ENCODE results near the gene RNF213.

RNF213 gene

GRCh38 chr17:80339731-80340456 is 79.2 kb downstream of the RNF213 start:
- Histone ChIP-seq H2BK120ac (ENCODE audit: low read depth, low read length) (no peak overlapping the region), H3K36me3 (ENCODE audit: control insufficient read depth in 1 of 2, insufficient read depth in 2 of 2, low read depth in 1 of 2, low read length in 2 of 2) (peaks cover 67 to 93% of the 10 kb centered on the region in 2 experiments), H3K9me3 (ENCODE audit: control insufficient read depth, low read length) (no peaks in the 10 kb centered on the region), H3K4me1 (ENCODE audit: control insufficient read depth, insufficient read depth, low read depth, low read length) (no peaks in the 10 kb centered on the region), H3K9ac (ENCODE audit: low read length) (no peak overlapping the region), H3K27me3 (ENCODE audit: control insufficient read depth in 1 of 2, insufficient read depth in 1 of 2, low read length in 2 of 2) (no peaks in the 10 kb centered on the region), H3K79me1 (replicated peaks; ENCODE audit: low read length, poor library complexity, severe bottlenecking) (peaks cover 7% of the 10 kb centered on the region), H2BK12ac (ENCODE audit: low read length in 2 of 2) (no peak overlapping the region), H2AK5ac (ENCODE audit: low read length, severe bottlenecking) (no peak overlapping the region), H2AFZ (ENCODE audit: low read depth, low read length) (no peak overlapping the region), H4K8ac (ENCODE audit: low read length) (no peak overlapping the region), H3K4me2 (ENCODE audit: low read length, poor library complexity, severe bottlenecking) (no peak overlapping the region), H4K91ac (ENCODE audit: low read length) (no peak overlapping the region), H3K14ac (ENCODE audit: low read length in 2 of 2) (no peak overlapping the region), H2BK5ac (ENCODE audit: low read depth, low read length, poor library complexity, severe bottlenecking) (no peak overlapping the region), H3K23ac (ENCODE audit: low read length in 2 of 2) (no peak overlapping the region), H3K27ac (ENCODE audit: low read length, poor library complexity, severe bottlenecking) (no peak overlapping the region), H3K4me3 (ENCODE audit: insufficient read depth in 1 of 2, low read depth in 1 of 2, low read length in 2 of 2) (no peak overlapping the region), H2BK15ac (ENCODE audit: low read depth, poor library complexity, severe bottlenecking) (no peak overlapping the region), H3K4ac (ENCODE audit: low read depth in 1 of 2, low read length in 2 of 2) (no peak overlapping the region), H3K18ac (ENCODE audit: low read depth in 1 of 2, low read length in 2 of 2) (no peak overlapping the region)
- DNase-seq, result no peak
- 98% methylated on average over 35 of the region's 36 CpGs for WGBS

- Histone ChIP-seq H3K18ac (ENCODE audit: low read depth in 1 of 2, low read length in 2 of 2) (no peak overlapping the region), H3K4me1 (ENCODE audit: control insufficient read depth, insufficient read depth, low read depth, low read length) (no peaks in the 10 kb centered on the region), H4K8ac (ENCODE audit: low read length) (no peak overlapping the region), H2BK12ac (ENCODE audit: low read length in 2 of 2) (no peak overlapping the region), H3K4me3 (ENCODE audit: insufficient read depth in 1 of 2, low read depth in 1 of 2, low read length in 2 of 2) (no peak overlapping the region), H3K4me2 (ENCODE audit: low read length, poor library complexity, severe bottlenecking) (no peak overlapping the region), H3K9ac (ENCODE audit: low read length) (no peak overlapping the region), H3K23ac (ENCODE audit: low read length in 2 of 2) (no peak overlapping the region), H3K27ac (ENCODE audit: low read length, poor library complexity, severe bottlenecking) (no peak overlapping the region), H3K36me3 (ENCODE audit: control insufficient read depth in 1 of 2, insufficient read depth in 2 of 2, low read depth in 1 of 2, low read length in 2 of 2) (peaks cover 79 to 97% of the 10 kb centered on the region in 2 experiments), H2AFZ (ENCODE audit: low read depth, low read length) (no peak overlapping the region), H2BK120ac (ENCODE audit: low read depth, low read length) (no peak overlapping the region), H2AK5ac (ENCODE audit: low read length, severe bottlenecking) (no peak overlapping the region), H3K79me1 (replicated peaks; ENCODE audit: low read length, poor library complexity, severe bottlenecking) (peaks cover 32% of the 10 kb centered on the region), H3K27me3 (ENCODE audit: control insufficient read depth in 1 of 2, insufficient read depth in 1 of 2, low read length in 2 of 2) (no peaks in the 10 kb centered on the region), H2BK5ac (ENCODE audit: low read depth, low read length, poor library complexity, severe bottlenecking) (no peak overlapping the region), H3K4ac (ENCODE audit: low read depth in 1 of 2, low read length in 2 of 2) (no peak overlapping the region), H2BK15ac (ENCODE audit: low read depth, poor library complexity, severe bottlenecking) (no peak overlapping the region), H3K9me3 (ENCODE audit: control insufficient read depth, low read length) (no peaks in the 10 kb centered on the region), H3K14ac (ENCODE audit: low read length in 2 of 2) (no peak overlapping the region), H4K91ac (ENCODE audit: low read length) (no peak overlapping the region)
- DNase-seq, result no peak
- WGBS, result 94% methylated on average over 15 of the region's 15 CpGs
Observed at GRCh38 chr17:80345321-80345720, 84.7 kb downstream of the RNF213 start.

- Histone ChIP-seq H3K79me1 (replicated peaks; ENCODE audit: low read length, poor library complexity, severe bottlenecking) (peaks cover 32% of the 10 kb centered on the region), H2AK5ac (ENCODE audit: low read length, severe bottlenecking) (no peak overlapping the region), H3K23ac (ENCODE audit: low read length in 2 of 2) (no peak overlapping the region), H2AFZ (ENCODE audit: low read depth, low read length) (no peak overlapping the region), H3K27ac (ENCODE audit: low read length, poor library complexity, severe bottlenecking) (no peak overlapping the region), H3K4me1 (ENCODE audit: control insufficient read depth, insufficient read depth, low read depth, low read length) (no peaks in the 10 kb centered on the region), H2BK12ac (ENCODE audit: low read length in 2 of 2) (no peak overlapping the region), H3K4me3 (ENCODE audit: insufficient read depth in 1 of 2, low read depth in 1 of 2, low read length in 2 of 2) (no peak overlapping the region), H3K18ac (ENCODE audit: low read depth in 1 of 2, low read length in 2 of 2) (no peak overlapping the region), H3K4ac (ENCODE audit: low read depth in 1 of 2, low read length in 2 of 2) (no peak overlapping the region), H3K14ac (ENCODE audit: low read length in 2 of 2) (no peak overlapping the region), H3K36me3 (ENCODE audit: control insufficient read depth in 1 of 2, insufficient read depth in 2 of 2, low read depth in 1 of 2, low read length in 2 of 2) (peaks cover 78 to 97% of the 10 kb centered on the region in 2 experiments), H3K27me3 (ENCODE audit: control insufficient read depth in 1 of 2, insufficient read depth in 1 of 2, low read length in 2 of 2) (no peaks in the 10 kb centered on the region), H3K4me2 (ENCODE audit: low read length, poor library complexity, severe bottlenecking) (no peak overlapping the region), H2BK120ac (ENCODE audit: low read depth, low read length) (no peak overlapping the region), H3K9ac (ENCODE audit: low read length) (no peak overlapping the region), H4K8ac (ENCODE audit: low read length) (no peak overlapping the region), H2BK15ac (ENCODE audit: low read depth, poor library complexity, severe bottlenecking) (no peak overlapping the region), H2BK5ac (ENCODE audit: low read depth, low read length, poor library complexity, severe bottlenecking) (no peak overlapping the region), H4K91ac (ENCODE audit: low read length) (no peak overlapping the region), H3K9me3 (ENCODE audit: control insufficient read depth, low read length) (no peaks in the 10 kb centered on the region)
- 99% methylated on average over 27 of the region's 27 CpGs for WGBS
- no peak for DNase-seq
Observed at GRCh38 chr17:80345841-80346497, 85.3 kb downstream of the RNF213 start.

GRCh38 chr17:80346498-80347275 is 86.0 kb downstream of the RNF213 start:
- no peak overlapping the region for H4K8ac ChIP-seq (ENCODE audit: low read length)
- H3K4me3 ChIP-seq (ENCODE audit: insufficient read depth in 1 of 2, low read depth in 1 of 2, low read length in 2 of 2), result no peak overlapping the region
- no peaks in the 10 kb centered on the region for H3K9me3 ChIP-seq (ENCODE audit: control insufficient read depth, low read length)
- no peak overlapping the region for H3K14ac ChIP-seq (ENCODE audit: low read length in 2 of 2)
- H3K27me3 ChIP-seq (ENCODE audit: control insufficient read depth in 1 of 2, insufficient read depth in 1 of 2, low read length in 2 of 2), result no peaks in the 10 kb centered on the region
- H3K18ac ChIP-seq (ENCODE audit: low read depth in 1 of 2, low read length in 2 of 2), result no peak overlapping the region
- no peak overlapping the region for H3K4me2 ChIP-seq (ENCODE audit: low read length, poor library complexity, severe bottlenecking)
- H2BK5ac ChIP-seq (ENCODE audit: low read depth, low read length, poor library complexity, severe bottlenecking), result no peak overlapping the region
- no peak overlapping the region for H2AK5ac ChIP-seq (ENCODE audit: low read length, severe bottlenecking)
- H3K9ac ChIP-seq (ENCODE audit: low read length), result no peak overlapping the region
- no peaks in the 10 kb centered on the region for H3K4me1 ChIP-seq (ENCODE audit: control insufficient read depth, insufficient read depth, low read depth, low read length)
- no peak overlapping the region for H3K27ac ChIP-seq (ENCODE audit: low read length, poor library complexity, severe bottlenecking)
- H2BK15ac ChIP-seq (ENCODE audit: low read depth, poor library complexity, severe bottlenecking), result no peak overlapping the region
- H2AFZ ChIP-seq (ENCODE audit: low read depth, low read length), result no peak overlapping the region
- no peak overlapping the region for H4K91ac ChIP-seq (ENCODE audit: low read length)
- H3K23ac ChIP-seq (ENCODE audit: low read length in 2 of 2), result no peak overlapping the region
- no peak overlapping the region for H2BK12ac ChIP-seq (ENCODE audit: low read length in 2 of 2)
- no peak for DNase-seq
- H3K36me3 ChIP-seq (ENCODE audit: control insufficient read depth in 1 of 2, insufficient read depth in 2 of 2, low read depth in 1 of 2, low read length in 2 of 2), result peaks cover 80 to 97% of the 10 kb centered on the region in 2 experiments
- no peak overlapping the region for H3K4ac ChIP-seq (ENCODE audit: low read depth in 1 of 2, low read length in 2 of 2)
- 98% methylated on average over 38 of the region's 38 CpGs for WGBS
- no peak overlapping the region for H2BK120ac ChIP-seq (ENCODE audit: low read depth, low read length)
- H3K79me1 ChIP-seq (replicated peaks; ENCODE audit: low read length, poor library complexity, severe bottlenecking), result peaks cover 27% of the 10 kb centered on the region
